ENCODE measurements around the gene GTPBP2. TPM values are rescaled to one million over a fixed set of nuclear protein-coding genes. Genes with fewer than 3 reads are reported as not detected.
A peak's percentile ranks its signal among the peaks of the same experiment; 100 is the strongest.

GTPBP2 gene
- total and polyA plus RNA-seq, 2 of the 13 experiments (the other 11 are each of a cell fraction or from before 2014, with no cell fraction given): 26.9 to 88.2 TPM

- TF ChIP-seq KIAA2018 (CRISPR knock-in tag; IDR thresholded peaks at IDR 0.05; ENCODE audit: borderline replicate concordance) (no peak), ELF1 (CRISPR knock-in tag; IDR thresholded peaks at IDR 0.05) (peak; percentile 88), ZNF318 (CRISPR knock-in tag; IDR thresholded peaks at IDR 0.05) (no peak), TBX2 (CRISPR knock-in tag; IDR thresholded peaks at IDR 0.05; ENCODE audit: borderline replicate concordance) (peak; percentile 78), KLF6 (CRISPR knock-in tag; IDR thresholded peaks at IDR 0.05) (no peak), RXRA (CRISPR knock-in tag; IDR thresholded peaks at IDR 0.05) (no peak; the same call in 1 of the 2 replicates), TOPORS (CRISPR knock-in tag; IDR thresholded peaks at IDR 0.05) (no peak), HOXA5 (CRISPR knock-in tag; IDR thresholded peaks at IDR 0.05) (no peak), DRAP1 (CRISPR knock-in tag; IDR thresholded peaks at IDR 0.05) (peak; percentile 78), THYN1 (CRISPR knock-in tag; IDR thresholded peaks at IDR 0.05; ENCODE audit: borderline replicate concordance, low read depth) (no peak), TBX3 (IDR thresholded peaks at IDR 0.05; ENCODE audit: borderline replicate concordance) (peak; percentile 47; the same call in 1 of the 2 replicates), ZNF891 (CRISPR knock-in tag; IDR thresholded peaks at IDR 0.05) (no peak), HNRNPL (IDR thresholded peaks at IDR 0.05; ENCODE audit: low read depth, low read length) (no peak)
Measured at GRCh38 chr6:43629104-43629504, at the start of gene GTPBP2 (continued).
